GM12878 (cell line): ENCODE measurements around the gene EIF3D. TPM values are rescaled to one million over a fixed set of nuclear protein-coding genes. Genes with fewer than 3 reads are reported as not detected.

Experiments
- HCFC1 ChIP-seq: fragments of 150-350 bp; IDR thresholded peaks from 2 replicates; pipeline ENCODE4 v1.6.1; 2014; ENCODE audit warnings: low read length
- KDM1A ChIP-seq: fragments of 200-600 bp; sonication (generic); IDR thresholded peaks from 2 replicates; pipeline ENCODE4 v1.6.1; 2016; ENCODE audit warnings: borderline replicate concordance
- MTA3 ChIP-seq: IDR thresholded peaks from 2 replicates; pipeline ENCODE4 v1.6.1; 2012; ENCODE audit warnings: low read length, inconsistent platforms, borderline replicate concordance
- NR2C1 ChIP-seq: fragments of 450-650 bp; IDR thresholded peaks from 2 replicates; pipeline ENCODE4 v1.6.1; 2017; ENCODE audit warnings: antibody characterized with exemption, mild to moderate bottlenecking, moderate library complexity
- NRF1 ChIP-seq: conservative IDR thresholded peaks from 2 replicates; pipeline ENCODE4 v1.6.1; 2011; ENCODE audit warnings: mild to moderate bottlenecking, low read depth, low read length, improper control_type of control experiment
- POLR2AphosphoS5 ChIP-seq: IDR thresholded peaks from 2 replicates; pipeline ENCODE4 v1.6.1; 2011; ENCODE audit warnings: mild to moderate bottlenecking, low read length, inconsistent platforms
- RBBP5 ChIP-seq: fragments of 200-600 bp; sonication (generic); conservative IDR thresholded peaks from 2 replicates; pipeline ENCODE4 v1.6.1; 2016
- SRF ChIP-seq, 2 experiments: IDR thresholded peaks; 2 replicates each; pipeline ENCODE4 v1.6.1; 2011; ENCODE audit warnings: low read depth in 2 of 2, low read length in 2 of 2, mild to moderate bottlenecking in 1 of 2, moderate library complexity in 1 of 2
- TARDBP ChIP-seq: IDR thresholded peaks from 2 replicates; pipeline ENCODE4 v1.6.1; 2016; ENCODE audit warnings: borderline replicate concordance
- ZZZ3 ChIP-seq: IDR thresholded peaks from 2 replicates; pipeline ENCODE4 v1.6.1; 2011; ENCODE audit warnings: low read depth; ENCODE audit not compliant: control insufficient read depth, insufficient read length
- polyA plus RNA-seq, 11 experiments: library from polyadenylated mRNA; depleted of rRNA in 4 of 11; unstranded in 6 of 11; stranded (reverse) in 5 of 11; fragments of >200 nt; fragmentation: Nextera tagmentation in 4 of 11; fragmentation: Illumina TruSeq in 1 of 11; extraction: Ambion mirVana in 4 of 11; extraction: Trizol in 1 of 11; gene quantifications; 1 replicate in 1 of 11; 2 replicates in 10 of 11; pipeline versions ENCODE4 v1.2.1 to v1.2.3, GENCODE V29; 2011 to 2016; ENCODE audit warnings: inconsistent platforms in 2 of 11, missing spikeins in 2 of 11, low read depth in 1 of 11
- total RNA-seq, 4 experiments: library from RNA; depleted of rRNA in 3 of 4; stranded (reverse); fragments of >200 nt in 3 of 4; fragmentation: Illumina TruSeq in 1 of 4; extraction: Trizol in 1 of 4; gene quantifications; 2 replicates each; pipeline versions ENCODE4 v1.2.1 to v1.2.3, GENCODE V29; 2013 to 2021
- TF ChIP-seq, protein P1 (sequence below): fragments of 450-650 bp; IDR thresholded peaks from 2 replicates; pipeline ENCODE4 v1.6.1; 2017; ENCODE audit warnings: mild to moderate bottlenecking
- TF ChIP-seq, protein P2 (sequence below): fragments of 450-650 bp; IDR thresholded peaks from 2 replicates; pipeline ENCODE4 v1.6.1; 2017; ENCODE audit warnings: mild to moderate bottlenecking, low read depth, inconsistent platforms; ENCODE audit not compliant: poor library complexity, severe bottlenecking
- TF ChIP-seq, protein P3 (sequence below), 3 experiments: IDR thresholded peaks in 2 of 3; conservative IDR thresholded peaks in 1 of 3; 2 replicates each; pipeline ENCODE4 v1.5.1; 2011; ENCODE audit warnings: low read depth in 3 of 3, low read length in 3 of 3, mild to moderate bottlenecking in 3 of 3, control low read depth in 2 of 3, moderate library complexity in 2 of 3, inconsistent platforms in 1 of 3, mixed read lengths in 1 of 3; ENCODE audit not compliant: control insufficient read depth in 2 of 3, insufficient read depth in 1 of 3; ENCODE audit errors: extremely low read depth in 1 of 3
- TF ChIP-seq, protein P4 (sequence below): fragments of 150-350 bp; IDR thresholded peaks from 2 replicates; pipeline ENCODE4 v1.6.1; 2016; ENCODE audit warnings: low read depth, low read length
- TF ChIP-seq, protein P5 (sequence below): fragments of 450-650 bp; IDR thresholded peaks from 2 replicates; pipeline ENCODE4 v1.6.1; 2016; ENCODE audit warnings: mild to moderate bottlenecking

Gene EIF3D
- total and polyA plus RNA-seq, 10 of the 15 experiments (the other 5 are each of a cell fraction or from before 2014, with no cell fraction given) = 240 to 558 (median 420) TPM

DNA sequence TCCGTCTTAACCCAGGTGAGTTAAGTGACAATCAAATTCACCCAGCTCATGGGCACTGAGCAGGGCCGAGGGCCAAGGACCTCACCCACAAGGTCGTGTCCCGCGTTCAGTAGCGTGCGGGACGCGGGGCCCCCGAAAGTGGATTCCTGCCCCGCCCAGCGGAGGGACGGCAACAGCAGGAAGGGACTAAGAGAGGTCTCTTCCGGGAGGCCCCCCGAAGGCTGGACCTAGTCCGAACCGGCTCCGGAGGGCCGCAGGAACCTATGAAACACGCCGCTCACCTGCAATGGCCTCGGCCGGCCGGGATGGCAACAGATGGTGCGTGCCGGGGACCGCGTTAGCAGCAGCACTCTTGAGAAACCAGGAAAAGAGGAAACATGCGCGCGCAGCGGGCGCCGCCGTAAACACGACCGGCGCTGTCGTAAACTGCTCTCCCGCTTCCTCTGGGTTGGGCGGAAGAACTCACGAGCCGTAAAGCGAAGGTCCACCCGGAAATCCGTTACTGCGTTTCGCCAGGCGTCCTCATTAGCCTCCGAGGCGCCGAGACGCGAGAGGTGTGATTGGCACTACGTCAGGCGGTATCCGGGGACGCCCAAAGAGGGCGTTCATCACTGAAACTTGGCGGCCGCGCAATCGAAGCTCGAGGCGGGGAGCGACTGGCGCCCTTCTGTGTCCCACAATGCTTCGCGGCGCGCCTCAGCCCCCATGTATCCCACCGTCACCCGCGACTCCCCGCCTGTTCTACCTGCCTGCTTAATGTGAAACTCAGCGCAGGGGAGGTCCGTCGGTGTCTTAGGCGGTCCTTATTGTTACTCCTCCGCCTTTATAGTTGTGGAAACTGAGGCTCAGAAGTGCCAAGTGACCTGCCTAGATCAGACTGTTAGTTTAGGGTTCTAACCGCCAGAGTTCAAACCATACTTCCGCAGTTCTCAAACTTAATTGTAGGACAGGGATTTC is at the start of gene EIF3D (continued):
- TF ChIP-seq, protein P1, sequence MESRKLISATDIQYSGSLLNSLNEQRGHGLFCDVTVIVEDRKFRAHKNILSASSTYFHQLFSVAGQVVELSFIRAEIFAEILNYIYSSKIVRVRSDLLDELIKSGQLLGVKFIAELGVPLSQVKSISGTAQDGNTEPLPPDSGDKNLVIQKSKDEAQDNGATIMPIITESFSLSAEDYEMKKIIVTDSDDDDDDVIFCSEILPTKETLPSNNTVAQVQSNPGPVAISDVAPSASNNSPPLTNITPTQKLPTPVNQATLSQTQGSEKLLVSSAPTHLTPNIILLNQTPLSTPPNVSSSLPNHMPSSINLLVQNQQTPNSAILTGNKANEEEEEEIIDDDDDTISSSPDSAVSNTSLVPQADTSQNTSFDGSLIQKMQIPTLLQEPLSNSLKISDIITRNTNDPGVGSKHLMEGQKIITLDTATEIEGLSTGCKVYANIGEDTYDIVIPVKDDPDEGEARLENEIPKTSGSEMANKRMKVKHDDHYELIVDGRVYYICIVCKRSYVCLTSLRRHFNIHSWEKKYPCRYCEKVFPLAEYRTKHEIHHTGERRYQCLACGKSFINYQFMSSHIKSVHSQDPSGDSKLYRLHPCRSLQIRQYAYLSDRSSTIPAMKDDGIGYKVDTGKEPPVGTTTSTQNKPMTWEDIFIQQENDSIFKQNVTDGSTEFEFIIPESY = 0 out of 2 replicates have a peak, but pooled peaks have one; percentile 13
- TF ChIP-seq KDM1A (no peak), RBBP5 (peak; percentile 94), NRF1 (peak; percentile 38; the same call in 1 of the 2 replicates), TARDBP (no peak), HCFC1 (peak; percentile 83), POLR2AphosphoS5 (peak; percentile 99), ZZZ3 (no peak), SRF (IDR thresholded peaks at IDR 0.05; ENCODE audit: low read depth in 2 of 2, low read length in 2 of 2) (peak; percentile 83 to 84), MTA3 (peak; percentile 18; the same call in 1 of the 2 replicates), NR2C1 (peak; percentile 69)
- TF ChIP-seq, protein P2, sequence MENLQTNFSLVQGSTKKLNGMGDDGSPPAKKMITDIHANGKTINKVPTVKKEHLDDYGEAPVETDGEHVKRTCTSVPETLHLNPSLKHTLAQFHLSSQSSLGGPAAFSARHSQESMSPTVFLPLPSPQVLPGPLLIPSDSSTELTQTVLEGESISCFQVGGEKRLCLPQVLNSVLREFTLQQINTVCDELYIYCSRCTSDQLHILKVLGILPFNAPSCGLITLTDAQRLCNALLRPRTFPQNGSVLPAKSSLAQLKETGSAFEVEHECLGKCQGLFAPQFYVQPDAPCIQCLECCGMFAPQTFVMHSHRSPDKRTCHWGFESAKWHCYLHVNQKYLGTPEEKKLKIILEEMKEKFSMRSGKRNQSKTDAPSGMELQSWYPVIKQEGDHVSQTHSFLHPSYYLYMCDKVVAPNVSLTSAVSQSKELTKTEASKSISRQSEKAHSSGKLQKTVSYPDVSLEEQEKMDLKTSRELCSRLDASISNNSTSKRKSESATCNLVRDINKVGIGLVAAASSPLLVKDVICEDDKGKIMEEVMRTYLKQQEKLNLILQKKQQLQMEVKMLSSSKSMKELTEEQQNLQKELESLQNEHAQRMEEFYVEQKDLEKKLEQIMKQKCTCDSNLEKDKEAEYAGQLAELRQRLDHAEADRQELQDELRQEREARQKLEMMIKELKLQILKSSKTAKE = no peak
- TF ChIP-seq, protein P3, sequence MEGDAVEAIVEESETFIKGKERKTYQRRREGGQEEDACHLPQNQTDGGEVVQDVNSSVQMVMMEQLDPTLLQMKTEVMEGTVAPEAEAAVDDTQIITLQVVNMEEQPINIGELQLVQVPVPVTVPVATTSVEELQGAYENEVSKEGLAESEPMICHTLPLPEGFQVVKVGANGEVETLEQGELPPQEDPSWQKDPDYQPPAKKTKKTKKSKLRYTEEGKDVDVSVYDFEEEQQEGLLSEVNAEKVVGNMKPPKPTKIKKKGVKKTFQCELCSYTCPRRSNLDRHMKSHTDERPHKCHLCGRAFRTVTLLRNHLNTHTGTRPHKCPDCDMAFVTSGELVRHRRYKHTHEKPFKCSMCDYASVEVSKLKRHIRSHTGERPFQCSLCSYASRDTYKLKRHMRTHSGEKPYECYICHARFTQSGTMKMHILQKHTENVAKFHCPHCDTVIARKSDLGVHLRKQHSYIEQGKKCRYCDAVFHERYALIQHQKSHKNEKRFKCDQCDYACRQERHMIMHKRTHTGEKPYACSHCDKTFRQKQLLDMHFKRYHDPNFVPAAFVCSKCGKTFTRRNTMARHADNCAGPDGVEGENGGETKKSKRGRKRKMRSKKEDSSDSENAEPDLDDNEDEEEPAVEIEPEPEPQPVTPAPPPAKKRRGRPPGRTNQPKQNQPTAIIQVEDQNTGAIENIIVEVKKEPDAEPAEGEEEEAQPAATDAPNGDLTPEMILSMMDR (IDR thresholded peaks at IDR 0.05 in 2 of 3, conservative IDR thresholded peaks at IDR 0.05 in 1 of 3; ENCODE audit: control insufficient read depth in 2 of 3, extremely low read depth in 1 of 3, insufficient read depth in 1 of 3, low read depth in 3 of 3, low read length in 3 of 3) = no peak
- TF ChIP-seq, protein P4, sequence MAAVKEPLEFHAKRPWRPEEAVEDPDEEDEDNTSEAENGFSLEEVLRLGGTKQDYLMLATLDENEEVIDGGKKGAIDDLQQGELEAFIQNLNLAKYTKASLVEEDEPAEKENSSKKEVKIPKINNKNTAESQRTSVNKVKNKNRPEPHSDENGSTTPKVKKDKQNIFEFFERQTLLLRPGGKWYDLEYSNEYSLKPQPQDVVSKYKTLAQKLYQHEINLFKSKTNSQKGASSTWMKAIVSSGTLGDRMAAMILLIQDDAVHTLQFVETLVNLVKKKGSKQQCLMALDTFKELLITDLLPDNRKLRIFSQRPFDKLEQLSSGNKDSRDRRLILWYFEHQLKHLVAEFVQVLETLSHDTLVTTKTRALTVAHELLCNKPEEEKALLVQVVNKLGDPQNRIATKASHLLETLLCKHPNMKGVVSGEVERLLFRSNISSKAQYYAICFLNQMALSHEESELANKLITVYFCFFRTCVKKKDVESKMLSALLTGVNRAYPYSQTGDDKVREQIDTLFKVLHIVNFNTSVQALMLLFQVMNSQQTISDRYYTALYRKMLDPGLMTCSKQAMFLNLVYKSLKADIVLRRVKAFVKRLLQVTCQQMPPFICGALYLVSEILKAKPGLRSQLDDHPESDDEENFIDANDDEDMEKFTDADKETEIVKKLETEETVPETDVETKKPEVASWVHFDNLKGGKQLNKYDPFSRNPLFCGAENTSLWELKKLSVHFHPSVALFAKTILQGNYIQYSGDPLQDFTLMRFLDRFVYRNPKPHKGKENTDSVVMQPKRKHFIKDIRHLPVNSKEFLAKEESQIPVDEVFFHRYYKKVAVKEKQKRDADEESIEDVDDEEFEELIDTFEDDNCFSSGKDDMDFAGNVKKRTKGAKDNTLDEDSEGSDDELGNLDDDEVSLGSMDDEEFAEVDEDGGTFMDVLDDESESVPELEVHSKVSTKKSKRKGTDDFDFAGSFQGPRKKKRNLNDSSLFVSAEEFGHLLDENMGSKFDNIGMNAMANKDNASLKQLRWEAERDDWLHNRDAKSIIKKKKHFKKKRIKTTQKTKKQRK = 0 out of 2 replicates have a peak, but pooled peaks have one; percentile 5
- TF ChIP-seq, protein P5, sequence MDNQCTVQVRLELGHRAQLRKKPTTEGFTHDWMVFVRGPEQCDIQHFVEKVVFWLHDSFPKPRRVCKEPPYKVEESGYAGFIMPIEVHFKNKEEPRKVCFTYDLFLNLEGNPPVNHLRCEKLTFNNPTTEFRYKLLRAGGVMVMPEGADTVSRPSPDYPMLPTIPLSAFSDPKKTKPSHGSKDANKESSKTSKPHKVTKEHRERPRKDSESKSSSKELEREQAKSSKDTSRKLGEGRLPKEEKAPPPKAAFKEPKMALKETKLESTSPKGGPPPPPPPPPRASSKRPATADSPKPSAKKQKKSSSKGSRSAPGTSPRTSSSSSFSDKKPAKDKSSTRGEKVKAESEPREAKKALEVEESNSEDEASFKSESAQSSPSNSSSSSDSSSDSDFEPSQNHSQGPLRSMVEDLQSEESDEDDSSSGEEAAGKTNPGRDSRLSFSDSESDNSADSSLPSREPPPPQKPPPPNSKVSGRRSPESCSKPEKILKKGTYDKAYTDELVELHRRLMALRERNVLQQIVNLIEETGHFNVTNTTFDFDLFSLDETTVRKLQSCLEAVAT = peak; percentile 82
